ENCODE measurements around the gene IMMP2L. TPM values are rescaled to one million over a fixed set of nuclear protein-coding genes. Genes with fewer than 3 reads are reported as not detected.

The IMMP2L gene
- total and polyA plus RNA-seq, 2 donors (not counting 3 experiments of a cell fraction or from before 2014, with no cell fraction given): 9.9 to 11.8 TPM

DNA sequence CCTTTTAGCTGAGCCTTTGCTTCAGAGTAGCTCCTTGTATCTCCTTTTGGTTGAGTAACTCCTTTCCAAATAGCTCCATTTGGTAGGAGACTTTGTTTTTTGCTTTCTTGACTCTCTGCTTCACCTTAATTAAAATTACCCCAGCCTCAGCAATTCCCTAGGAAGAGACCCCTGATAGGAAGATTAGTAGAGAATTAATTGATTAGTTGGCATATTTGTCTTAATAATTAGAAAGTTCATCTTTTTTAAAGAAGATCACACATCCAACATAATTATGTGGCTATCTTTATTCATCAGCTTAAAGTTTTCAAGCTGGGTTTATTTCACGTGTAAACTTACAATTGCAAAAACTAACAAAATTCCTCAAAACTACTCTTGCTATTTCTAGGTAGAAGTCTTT is 352.2 kb downstream of the IMMP2L start:
- Histone ChIP-seq H4K20me1 (replicated peaks; ENCODE audit: control insufficient read depth, extremely low read depth, insufficient read depth, low read length) (no peaks in the 10 kb centered on the region), H3K4me3 (replicated peaks in 1 of 3; ENCODE audit: insufficient read depth in 1 of 3, low read depth in 1 of 3, low read length in 3 of 3) (no peak overlapping the region), H3K9me1 (replicated peaks; ENCODE audit: control insufficient read depth, extremely low read depth, insufficient read depth, low read length) (no peaks in the 10 kb centered on the region), H2AFZ (ENCODE audit: low read depth, low read length) (no peak overlapping the region), H3K9ac (replicated peaks; ENCODE audit: extremely low read depth, insufficient read depth, low read length) (no peak overlapping the region), H3K4me1 (ENCODE audit: control insufficient read depth, extremely low read depth, insufficient read depth, low read length) (peaks cover 6% of the 10 kb centered on the region), H3K36me3 (ENCODE audit: control insufficient read depth in 2 of 2, extremely low read depth in 1 of 2, insufficient read depth in 2 of 2, low read length in 2 of 2) (no peaks in the 10 kb centered on the region), H3K79me2 (ENCODE audit: control insufficient read depth, insufficient read depth, low read length) (no peaks in the 10 kb centered on the region), H3K4me2 (ENCODE audit: insufficient read depth, low read length) (no peak overlapping the region), H3K27me3 (ENCODE audit: control insufficient read depth in 2 of 2, insufficient read depth in 2 of 2, low read length in 2 of 2) (no peaks in the 10 kb centered on the region), H3K27ac (ENCODE audit: insufficient read depth, low read depth, low read length) (no peak overlapping the region), H3K9me3 (replicated peaks; ENCODE audit: control insufficient read depth, insufficient read depth, low read length) (no peaks in the 10 kb centered on the region)
- DNase-seq (ENCODE audit: low read depth, low spot score) (no peak), FAIRE-seq (no peak)
- ChIA-PET CTCF (no interaction called here), POLR2A (no interaction called here)
- no peak for TF ChIP-seq MAX (IDR thresholded peaks at IDR 0.05; ENCODE audit: insufficient read depth, insufficient read length)
- BruUV-seq (replicated peaks): no TSS peak
- intact Hi-C loops (cut with micrococcal nuclease) (no loop called here), dilution Hi-C loops (cut with MboI; ENCODE audit: extremely low pct_ligation_motif_present, low sequenced_read_pairs) (no loop called here)

GRCh38 chr7:111205251-111205650 is 357.0 kb downstream of the IMMP2L start:
- DNase-seq (ENCODE audit: low read depth, low spot score): no peak
- no peak overlapping the region for H3K9ac ChIP-seq (replicated peaks; ENCODE audit: extremely low read depth, insufficient read depth, low read length)
- CTCF ChIA-PET: no interaction called here
- POLR2A ChIA-PET: no interaction called here
- FAIRE-seq: no peak
- intact Hi-C loops (cut with micrococcal nuclease): no loop called here
- no peaks in the 10 kb centered on the region for H4K20me1 ChIP-seq (replicated peaks; ENCODE audit: control insufficient read depth, extremely low read depth, insufficient read depth, low read length)
- H3K36me3 ChIP-seq (ENCODE audit: control insufficient read depth in 2 of 2, extremely low read depth in 1 of 2, insufficient read depth in 2 of 2, low read length in 2 of 2): no peaks in the 10 kb centered on the region
- no peak overlapping the region for H3K4me2 ChIP-seq (ENCODE audit: insufficient read depth, low read length)
- H2AFZ ChIP-seq (ENCODE audit: low read depth, low read length): no peak overlapping the region
- no peaks in the 10 kb centered on the region for H3K9me3 ChIP-seq (replicated peaks; ENCODE audit: control insufficient read depth, insufficient read depth, low read length)
- H3K4me1 ChIP-seq (ENCODE audit: control insufficient read depth, extremely low read depth, insufficient read depth, low read length): no peaks in the 10 kb centered on the region
- TF ChIP-seq, protein P1, sequence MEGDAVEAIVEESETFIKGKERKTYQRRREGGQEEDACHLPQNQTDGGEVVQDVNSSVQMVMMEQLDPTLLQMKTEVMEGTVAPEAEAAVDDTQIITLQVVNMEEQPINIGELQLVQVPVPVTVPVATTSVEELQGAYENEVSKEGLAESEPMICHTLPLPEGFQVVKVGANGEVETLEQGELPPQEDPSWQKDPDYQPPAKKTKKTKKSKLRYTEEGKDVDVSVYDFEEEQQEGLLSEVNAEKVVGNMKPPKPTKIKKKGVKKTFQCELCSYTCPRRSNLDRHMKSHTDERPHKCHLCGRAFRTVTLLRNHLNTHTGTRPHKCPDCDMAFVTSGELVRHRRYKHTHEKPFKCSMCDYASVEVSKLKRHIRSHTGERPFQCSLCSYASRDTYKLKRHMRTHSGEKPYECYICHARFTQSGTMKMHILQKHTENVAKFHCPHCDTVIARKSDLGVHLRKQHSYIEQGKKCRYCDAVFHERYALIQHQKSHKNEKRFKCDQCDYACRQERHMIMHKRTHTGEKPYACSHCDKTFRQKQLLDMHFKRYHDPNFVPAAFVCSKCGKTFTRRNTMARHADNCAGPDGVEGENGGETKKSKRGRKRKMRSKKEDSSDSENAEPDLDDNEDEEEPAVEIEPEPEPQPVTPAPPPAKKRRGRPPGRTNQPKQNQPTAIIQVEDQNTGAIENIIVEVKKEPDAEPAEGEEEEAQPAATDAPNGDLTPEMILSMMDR (IDR thresholded peaks at IDR 0.05; ENCODE audit: extremely low read depth in 1 of 2, insufficient read depth in 1 of 2, low read depth in 1 of 2, low read length in 2 of 2): no peak
- no peak for TF ChIP-seq MAX (IDR thresholded peaks at IDR 0.05; ENCODE audit: insufficient read depth, insufficient read length)
- TF ChIP-seq JUN (IDR thresholded peaks at IDR 0.05; ENCODE audit: borderline replicate concordance, insufficient read depth, insufficient read length, low read depth): no peak
- TF ChIP-seq FOS (IDR thresholded peaks at IDR 0.05; ENCODE audit: borderline replicate concordance, insufficient read depth, low read length): no peak
- no peak for TF ChIP-seq POLR2A (IDR thresholded peaks at IDR 0.05; ENCODE audit: low read depth, low read length)
- no peak for TF ChIP-seq MYC (IDR thresholded peaks at IDR 0.05; ENCODE audit: low read depth, low read length)
- TF ChIP-seq GATA2 (IDR thresholded peaks at IDR 0.05; ENCODE audit: insufficient read depth, insufficient read length, low read depth, low read length): no peak
- TF ChIP-seq EZH2 (IDR thresholded peaks at IDR 0.05; ENCODE audit: borderline replicate concordance, low read depth, low read length, severe bottlenecking): no peak
- no peak for TF ChIP-seq POLR2AphosphoS5 (IDR thresholded peaks at IDR 0.05; ENCODE audit: insufficient read depth, low read depth, low read length)
- H3K27me3 ChIP-seq (ENCODE audit: control insufficient read depth in 2 of 2, insufficient read depth in 2 of 2, low read length in 2 of 2): no peaks in the 10 kb centered on the region
- no peak overlapping the region for H3K4me3 ChIP-seq (replicated peaks in 1 of 3; ENCODE audit: insufficient read depth in 1 of 3, low read depth in 1 of 3, low read length in 3 of 3)
- H3K27ac ChIP-seq (ENCODE audit: insufficient read depth, low read depth, low read length): no peak overlapping the region
- dilution Hi-C loops (cut with MboI; ENCODE audit: extremely low pct_ligation_motif_present, low sequenced_read_pairs): no loop called here
- no peaks in the 10 kb centered on the region for H3K9me1 ChIP-seq (replicated peaks; ENCODE audit: control insufficient read depth, extremely low read depth, insufficient read depth, low read length)
- BruUV-seq (replicated peaks): no TSS peak
- H3K79me2 ChIP-seq (ENCODE audit: control insufficient read depth, insufficient read depth, low read length): no peaks in the 10 kb centered on the region
